ENCODE results near the gene MTFR1L. TPM values are rescaled to one million over a fixed set of nuclear protein-coding genes. Genes with fewer than 3 reads are reported as not detected.

MTFR1L gene
- total RNA-seq, 1 experiment from 2014 or later = 41.7 TPM

DNA sequence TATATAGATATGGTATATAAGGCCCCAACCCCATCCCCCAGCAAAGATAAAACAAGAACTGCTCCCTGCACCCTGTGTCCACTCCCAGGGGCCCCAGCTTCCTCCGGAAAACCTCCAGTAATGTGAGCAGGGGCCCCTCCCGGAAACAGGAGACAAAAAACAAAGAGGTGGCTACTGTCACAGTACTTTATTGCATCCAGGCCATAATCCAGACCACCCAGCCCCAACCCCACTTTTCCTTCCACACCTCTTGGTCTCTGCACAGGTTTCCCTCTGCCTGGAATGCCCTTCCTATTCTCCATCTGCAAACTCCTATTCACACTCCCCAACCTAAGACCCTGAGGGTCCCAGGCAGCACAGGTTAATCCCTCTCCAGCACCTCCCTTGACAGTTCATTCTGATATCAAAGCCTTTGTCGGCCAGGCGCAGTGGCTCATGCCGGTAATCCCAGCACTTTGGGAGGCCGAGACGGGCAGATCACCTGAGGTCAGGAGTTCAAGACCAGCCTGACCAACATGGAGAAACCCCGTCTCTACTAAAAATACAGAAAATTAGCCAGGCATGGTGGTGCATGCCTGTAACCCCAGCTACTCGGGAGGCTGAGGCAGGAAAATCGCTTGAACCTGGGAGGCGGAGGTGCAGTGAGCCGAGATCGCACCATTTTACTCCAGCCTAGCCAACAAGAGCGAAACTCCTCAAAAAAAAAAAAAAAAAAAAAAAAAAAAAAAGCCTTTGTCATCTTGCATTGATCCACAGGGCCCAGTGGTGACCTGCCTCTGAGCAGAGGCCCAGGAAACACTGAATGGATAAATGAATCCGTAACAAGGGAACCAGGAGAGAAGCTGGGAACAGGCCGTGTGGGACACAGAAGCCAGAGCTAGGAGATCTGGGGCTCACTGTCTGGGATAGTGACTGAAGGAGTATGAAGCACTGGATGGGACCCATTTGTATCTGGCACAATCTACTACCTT is 41.8 kb downstream of the MTFR1L start:
- Histone ChIP-seq H3K4me1 (replicated peaks; ENCODE audit: insufficient read depth) (peaks cover 10% of the 10 kb centered on the region), H3K79me2 (ENCODE audit: low read depth) (peaks cover 24% of the 10 kb centered on the region), H4K20me1 (ENCODE audit: insufficient read depth) (no peaks in the 10 kb centered on the region), H2AFZ (no peak overlapping the region), H3K4me2 (no peak overlapping the region), H3K9me2 (ENCODE audit: insufficient read depth) (no peaks in the 10 kb centered on the region), H3K36me3 (ENCODE audit: low read depth) (no peaks in the 10 kb centered on the region), H3F3A (ENCODE audit: insufficient read depth, low read depth) (peaks cover 9% of the 10 kb centered on the region; the same call in 1 of the 2 replicates), H3K27me3 (ENCODE audit: insufficient read depth, low read depth) (no peaks in the 10 kb centered on the region), H3K4me3 (no peak overlapping the region), H3K27ac (no peak overlapping the region), H3K9me3 (ENCODE audit: insufficient read depth, low read depth) (no peaks in the 10 kb centered on the region)
- no TSS peak for BruUV-seq (replicated peaks)
- ChIA-PET POLR2A (ENCODE audit: unreplicated experiment) (no interaction called here), CTCF (interaction anchor here (0.9 kb wide), 1 partner anchor 14 kb away, joined by 3 read pairs; the partner anchor contains the start of gene PAQR7)
- TF ChIP-seq, protein P1, sequence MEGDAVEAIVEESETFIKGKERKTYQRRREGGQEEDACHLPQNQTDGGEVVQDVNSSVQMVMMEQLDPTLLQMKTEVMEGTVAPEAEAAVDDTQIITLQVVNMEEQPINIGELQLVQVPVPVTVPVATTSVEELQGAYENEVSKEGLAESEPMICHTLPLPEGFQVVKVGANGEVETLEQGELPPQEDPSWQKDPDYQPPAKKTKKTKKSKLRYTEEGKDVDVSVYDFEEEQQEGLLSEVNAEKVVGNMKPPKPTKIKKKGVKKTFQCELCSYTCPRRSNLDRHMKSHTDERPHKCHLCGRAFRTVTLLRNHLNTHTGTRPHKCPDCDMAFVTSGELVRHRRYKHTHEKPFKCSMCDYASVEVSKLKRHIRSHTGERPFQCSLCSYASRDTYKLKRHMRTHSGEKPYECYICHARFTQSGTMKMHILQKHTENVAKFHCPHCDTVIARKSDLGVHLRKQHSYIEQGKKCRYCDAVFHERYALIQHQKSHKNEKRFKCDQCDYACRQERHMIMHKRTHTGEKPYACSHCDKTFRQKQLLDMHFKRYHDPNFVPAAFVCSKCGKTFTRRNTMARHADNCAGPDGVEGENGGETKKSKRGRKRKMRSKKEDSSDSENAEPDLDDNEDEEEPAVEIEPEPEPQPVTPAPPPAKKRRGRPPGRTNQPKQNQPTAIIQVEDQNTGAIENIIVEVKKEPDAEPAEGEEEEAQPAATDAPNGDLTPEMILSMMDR (conservative IDR thresholded peaks at IDR 0.05) = no peak
- TF ChIP-seq EZH2 (IDR thresholded peaks at IDR 0.05; ENCODE audit: low read depth) = no peak
- DNase-seq = no peak
- intact Hi-C loops (cut with micrococcal nuclease; ENCODE audit: unreplicated experiment) = no loop called here

DNA sequence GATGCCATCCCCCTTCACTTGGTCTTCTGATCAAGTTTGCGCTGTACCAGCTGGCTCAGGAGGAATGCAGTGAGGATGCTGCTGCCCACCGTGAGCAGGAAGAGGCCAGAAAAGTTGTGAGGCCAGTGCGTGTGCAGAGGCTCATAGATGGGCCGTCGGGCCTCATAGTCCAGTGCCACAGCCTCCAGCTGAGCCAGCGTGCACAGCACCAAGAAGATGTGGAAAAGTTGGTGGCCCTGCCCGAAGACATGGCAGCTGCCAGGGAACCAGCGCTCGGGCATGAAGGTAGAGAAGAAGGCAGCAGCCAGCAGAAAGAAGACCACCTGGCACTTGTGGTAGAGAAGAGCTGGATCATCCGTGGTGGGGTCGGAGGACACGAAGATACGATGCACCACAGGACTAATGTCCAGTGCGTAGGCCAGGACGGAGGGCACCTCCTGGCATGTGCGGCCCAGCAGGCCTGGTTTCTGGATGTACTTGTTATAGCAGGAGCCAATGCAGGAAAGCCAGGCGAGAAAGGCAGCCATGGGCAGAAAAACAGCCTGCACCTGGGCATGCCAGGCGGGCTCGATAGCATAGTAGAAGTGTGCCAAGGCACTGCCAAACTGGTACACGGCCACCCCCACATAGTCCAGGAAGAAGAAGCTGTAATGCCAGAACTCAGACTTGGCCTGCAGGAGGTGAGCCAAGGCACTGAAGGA is 43.2 kb downstream of the MTFR1L start:
- CTCF ChIA-PET = interaction anchor here (0.7 kb wide), 1 partner anchor 50 kb away, joined by 4 read pairs; no protein-coding TSS in a partner anchor
- Histone ChIP-seq H3K27ac (no peak overlapping the region), H3K9me2 (ENCODE audit: insufficient read depth) (no peaks in the 10 kb centered on the region), H3K4me2 (no peak overlapping the region), H4K20me1 (ENCODE audit: insufficient read depth) (no peaks in the 10 kb centered on the region), H3K36me3 (ENCODE audit: low read depth) (no peaks in the 10 kb centered on the region), H3K4me3 (no peak overlapping the region), H3K27me3 (ENCODE audit: insufficient read depth, low read depth) (no peaks in the 10 kb centered on the region), H3K4me1 (replicated peaks; ENCODE audit: insufficient read depth) (peaks cover 7% of the 10 kb centered on the region), H3F3A (ENCODE audit: insufficient read depth, low read depth) (peaks cover 9% of the 10 kb centered on the region; the same call in 1 of the 2 replicates), H2AFZ (no peak overlapping the region), H3K79me2 (ENCODE audit: low read depth) (peaks cover 11% of the 10 kb centered on the region), H3K9me3 (ENCODE audit: insufficient read depth, low read depth) (no peaks in the 10 kb centered on the region)
- intact Hi-C loops (cut with micrococcal nuclease; ENCODE audit: unreplicated experiment) = no loop called here
- BruUV-seq (replicated peaks) = no TSS peak
- no peak for DNase-seq
- POLR2A ChIA-PET (ENCODE audit: unreplicated experiment) = interaction anchor here (0.6 kb wide), 2 partner anchors 29 to 37 kb away, joined by 3 read pairs; no protein-coding TSS in a partner anchor
- no peak for TF ChIP-seq EZH2 (IDR thresholded peaks at IDR 0.05; ENCODE audit: low read depth)
- TF ChIP-seq, protein P1 (conservative IDR thresholded peaks at IDR 0.05) = no peak

DNA sequence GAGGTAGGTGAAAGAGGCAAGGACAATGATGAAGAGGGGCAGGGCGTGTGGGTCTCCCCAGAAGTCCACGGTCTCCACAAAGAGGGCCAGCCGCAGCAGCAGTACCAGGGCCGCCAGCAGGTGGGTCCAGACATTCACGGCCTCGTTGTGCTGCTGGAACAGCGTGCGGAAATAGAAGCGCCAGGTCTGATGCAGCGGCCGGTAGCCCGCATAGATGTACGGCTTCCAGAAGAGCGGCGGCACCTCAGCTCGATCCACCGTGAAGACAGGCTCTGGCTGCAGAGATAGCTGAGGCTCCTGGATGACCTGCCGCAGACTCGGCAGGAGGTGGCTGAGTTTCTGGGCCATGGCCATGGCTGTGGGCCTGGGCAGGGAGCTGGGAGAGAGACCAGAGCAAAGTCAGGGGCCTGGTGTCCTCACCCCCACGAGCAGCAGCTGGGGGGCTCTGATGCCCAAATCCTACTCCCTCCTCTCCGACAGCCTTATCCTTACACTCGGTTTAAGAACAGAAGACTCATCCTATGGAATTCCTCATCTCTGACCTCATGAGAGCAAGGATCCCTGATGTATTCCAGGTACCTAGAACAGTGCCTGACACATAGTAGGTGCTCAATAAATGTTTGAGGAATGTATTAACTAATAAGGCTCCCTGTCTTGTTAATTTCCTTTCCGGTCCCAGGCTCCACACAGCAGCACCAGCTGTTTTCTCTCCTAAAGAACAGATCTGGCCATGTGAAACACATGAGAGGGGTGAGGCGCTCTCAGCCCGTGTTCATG is 43.9 kb downstream of the MTFR1L start:
- Histone ChIP-seq H3K9me2 (ENCODE audit: insufficient read depth) (no peaks in the 10 kb centered on the region), H3K27me3 (ENCODE audit: insufficient read depth, low read depth) (no peaks in the 10 kb centered on the region), H3K27ac (no peak overlapping the region), H3K4me2 (no peak overlapping the region), H3K4me1 (replicated peaks; ENCODE audit: insufficient read depth) (no peaks in the 10 kb centered on the region; the same call in 1 of the 2 replicates), H3K79me2 (ENCODE audit: low read depth) (peaks cover 4% of the 10 kb centered on the region), H3K9me3 (ENCODE audit: insufficient read depth, low read depth) (no peaks in the 10 kb centered on the region), H3K36me3 (ENCODE audit: low read depth) (no peaks in the 10 kb centered on the region), H3F3A (ENCODE audit: insufficient read depth, low read depth) (peaks cover 9% of the 10 kb centered on the region; the same call in 1 of the 2 replicates), H4K20me1 (ENCODE audit: insufficient read depth) (no peaks in the 10 kb centered on the region), H2AFZ (no peak overlapping the region), H3K4me3 (no peak overlapping the region)
- no peak for DNase-seq
- TF ChIP-seq, protein P1 (conservative IDR thresholded peaks at IDR 0.05) = no peak
- no peak for TF ChIP-seq EZH2 (IDR thresholded peaks at IDR 0.05; ENCODE audit: low read depth)
- ChIA-PET CTCF (no interaction called here), POLR2A (ENCODE audit: unreplicated experiment) (interaction anchor here (0.6 kb wide), 2 partner anchors 28 to 38 kb away, joined by 3 read pairs; no protein-coding TSS in a partner anchor)
- intact Hi-C loops (cut with micrococcal nuclease; ENCODE audit: unreplicated experiment) = no loop called here
- BruUV-seq (replicated peaks) = no TSS peak
